PFSK-1 (cell line): Measurements from ENCODE around the gene SLC10A7.

Experiments
- FOXP2 ChIP-seq: optimal IDR thresholded peaks from 2 replicates; pipeline ENCODE3; 2011; ENCODE audit warnings: borderline replicate concordance, control low read depth, inconsistent platforms; ENCODE audit not compliant: insufficient read depth; ENCODE audit errors: extremely low read length, extremely low read depth
- POLR2AphosphoS5 ChIP-seq: IDR thresholded peaks from 2 replicates; pipeline ENCODE4 v1.6.1; 2012; ENCODE audit warnings: low read depth, mild to moderate bottlenecking, control low read depth, low read length, moderate library complexity
- SIN3A ChIP-seq: IDR thresholded peaks from 2 replicates; pipeline ENCODE4 v1.6.1; 2012; ENCODE audit warnings: mild to moderate bottlenecking, low read length, moderate library complexity, borderline replicate concordance; ENCODE audit not compliant: insufficient read depth
- TAF1 ChIP-seq: IDR thresholded peaks from 2 replicates; pipeline ENCODE4 v1.6.1; 2012; ENCODE audit warnings: low read length, control low read depth, borderline replicate concordance; ENCODE audit not compliant: insufficient read depth
- TF ChIP-seq, protein P1 (sequence below), 2 experiments: IDR thresholded peaks; 2 replicates each; pipeline versions ENCODE4 v1.6.1 to v1.8.0; 2011 to 2012; ENCODE audit warnings: low read depth in 2 of 2, low read length in 2 of 2, control low read depth in 1 of 2, inconsistent platforms in 1 of 2, mild to moderate bottlenecking in 1 of 2, moderate library complexity in 1 of 2; ENCODE audit not compliant: insufficient read depth in 1 of 2

The SLC10A7 gene

GRCh38 chr4:146207410-146207809, 314.3 kb downstream of the SLC10A7 start:
- TF ChIP-seq TAF1 (no peak), SIN3A (no peak), POLR2AphosphoS5 (no peak), FOXP2 (no peak)
- TF ChIP-seq, protein P1, sequence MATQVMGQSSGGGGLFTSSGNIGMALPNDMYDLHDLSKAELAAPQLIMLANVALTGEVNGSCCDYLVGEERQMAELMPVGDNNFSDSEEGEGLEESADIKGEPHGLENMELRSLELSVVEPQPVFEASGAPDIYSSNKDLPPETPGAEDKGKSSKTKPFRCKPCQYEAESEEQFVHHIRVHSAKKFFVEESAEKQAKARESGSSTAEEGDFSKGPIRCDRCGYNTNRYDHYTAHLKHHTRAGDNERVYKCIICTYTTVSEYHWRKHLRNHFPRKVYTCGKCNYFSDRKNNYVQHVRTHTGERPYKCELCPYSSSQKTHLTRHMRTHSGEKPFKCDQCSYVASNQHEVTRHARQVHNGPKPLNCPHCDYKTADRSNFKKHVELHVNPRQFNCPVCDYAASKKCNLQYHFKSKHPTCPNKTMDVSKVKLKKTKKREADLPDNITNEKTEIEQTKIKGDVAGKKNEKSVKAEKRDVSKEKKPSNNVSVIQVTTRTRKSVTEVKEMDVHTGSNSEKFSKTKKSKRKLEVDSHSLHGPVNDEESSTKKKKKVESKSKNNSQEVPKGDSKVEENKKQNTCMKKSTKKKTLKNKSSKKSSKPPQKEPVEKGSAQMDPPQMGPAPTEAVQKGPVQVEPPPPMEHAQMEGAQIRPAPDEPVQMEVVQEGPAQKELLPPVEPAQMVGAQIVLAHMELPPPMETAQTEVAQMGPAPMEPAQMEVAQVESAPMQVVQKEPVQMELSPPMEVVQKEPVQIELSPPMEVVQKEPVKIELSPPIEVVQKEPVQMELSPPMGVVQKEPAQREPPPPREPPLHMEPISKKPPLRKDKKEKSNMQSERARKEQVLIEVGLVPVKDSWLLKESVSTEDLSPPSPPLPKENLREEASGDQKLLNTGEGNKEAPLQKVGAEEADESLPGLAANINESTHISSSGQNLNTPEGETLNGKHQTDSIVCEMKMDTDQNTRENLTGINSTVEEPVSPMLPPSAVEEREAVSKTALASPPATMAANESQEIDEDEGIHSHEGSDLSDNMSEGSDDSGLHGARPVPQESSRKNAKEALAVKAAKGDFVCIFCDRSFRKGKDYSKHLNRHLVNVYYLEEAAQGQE (IDR thresholded peaks at IDR 0.05; ENCODE audit: insufficient read depth in 1 of 2, low read depth in 2 of 2, low read length in 2 of 2), result no peak
